T-helper 22 cell (primary cell): ENCODE data around the gene GGT6.
A peak's percentile ranks its signal among the peaks of the same experiment; 100 is the strongest.

Source experiments
- DNase-seq: peaks from one replicate; pipeline ENCODE4 v3.0.0-alpha.2; 2020; ENCODE audit warnings: low read depth

The GGT6 gene

GRCh38 chr17:4576161-4576558, 15.8 kb upstream of the GGT6 start:
- no peak for DNase-seq

DNA sequence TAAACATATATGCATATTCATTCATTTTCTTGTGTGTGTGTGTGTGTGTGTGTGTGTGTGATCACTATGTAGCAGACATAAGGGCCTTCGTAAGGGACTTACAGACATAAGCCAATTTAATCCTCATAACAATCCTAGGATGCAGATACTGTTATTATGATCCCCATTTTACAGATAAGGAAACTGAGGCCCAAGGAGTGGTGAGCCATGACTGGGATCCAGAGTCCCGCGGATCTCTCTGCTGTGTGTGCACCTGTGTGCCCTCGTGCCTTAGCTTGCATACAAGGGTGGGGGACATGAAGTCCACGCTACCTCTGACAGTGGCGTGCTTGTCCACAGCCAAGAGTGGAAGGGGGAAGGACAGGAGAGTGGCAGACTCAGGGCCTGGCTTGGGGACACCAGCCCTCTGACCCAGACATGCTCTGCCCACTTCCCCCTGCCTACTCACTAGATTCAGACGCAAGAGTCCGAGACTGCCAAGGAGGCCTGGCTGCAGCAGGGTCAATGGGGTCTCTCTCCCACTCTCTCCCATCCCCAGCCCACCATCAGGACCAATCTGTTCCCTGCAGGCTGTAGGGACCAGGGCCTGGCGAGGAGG, 14.2 kb upstream of the GGT6 start:
- no peak for DNase-seq

DNA sequence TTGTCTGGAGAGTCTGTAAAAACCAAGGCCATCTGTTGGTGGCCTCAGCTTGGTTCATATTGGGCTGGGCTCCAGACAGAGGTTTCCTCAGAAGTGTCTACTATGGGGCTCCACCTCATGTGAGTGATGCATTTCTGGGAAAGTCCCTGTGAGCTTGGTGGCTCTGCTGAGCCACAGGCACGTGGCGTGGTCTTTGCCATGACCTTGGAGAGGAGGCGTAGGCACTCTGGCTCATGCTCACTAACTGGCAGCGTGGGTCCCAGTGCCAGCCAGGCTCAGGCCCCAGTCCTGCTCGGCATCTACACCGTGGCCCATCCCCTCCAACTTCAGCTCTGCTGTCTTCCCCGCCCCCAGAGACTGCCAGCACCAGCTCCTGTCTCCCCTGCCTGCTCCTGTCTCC, 13.3 kb upstream of the GGT6 start:
- peak; percentile 18 for DNase-seq

GRCh38 chr17:4573115-4573514, 12.7 kb upstream of the GGT6 start:
- DNase-seq, result no peak

DNA sequence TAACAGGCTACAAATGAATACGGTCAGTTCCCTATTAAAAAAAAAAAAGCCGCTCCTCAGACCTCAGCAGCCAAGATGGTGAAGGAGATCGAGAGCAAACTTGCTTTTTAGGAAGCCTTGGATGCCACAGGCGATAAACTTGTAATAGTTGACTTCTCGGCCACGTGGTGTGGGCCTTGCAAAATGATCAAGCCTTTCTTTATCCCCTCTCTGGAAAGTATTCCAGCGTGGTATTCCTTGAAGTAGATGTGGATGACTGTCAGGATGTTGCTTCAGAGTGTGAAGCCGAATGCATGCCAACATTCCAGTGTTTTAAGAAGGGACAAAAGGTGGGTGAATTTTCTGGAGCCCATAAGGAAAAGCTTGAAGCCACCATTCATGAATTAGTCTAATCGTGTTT, 11.8 kb upstream of the GGT6 start:
- DNase-seq, result no peak

DNA sequence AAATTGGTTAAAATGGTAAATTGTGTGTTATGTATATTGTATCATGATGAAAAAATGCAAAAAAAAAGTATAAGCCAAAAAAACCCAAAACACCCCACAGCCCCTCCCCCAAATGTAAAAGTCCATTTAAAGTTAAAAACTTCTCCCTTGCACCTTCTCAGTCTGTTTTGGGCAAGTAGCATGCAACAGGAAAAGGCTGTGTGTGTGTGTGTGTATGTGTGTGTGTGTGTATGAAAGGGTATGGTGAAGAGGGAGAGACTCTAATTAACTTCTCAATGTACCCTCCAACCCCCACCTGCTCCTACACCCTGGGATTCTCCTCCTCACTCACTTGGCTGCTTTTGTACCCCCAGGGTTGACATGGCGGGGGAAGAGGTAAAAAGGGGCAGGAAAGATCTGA, 9.2 kb upstream of the GGT6 start:
- no peak for DNase-seq

GRCh38 chr17:4566785-4567184, 6.4 kb upstream of the GGT6 start:
- DNase-seq, result no peak

DNA sequence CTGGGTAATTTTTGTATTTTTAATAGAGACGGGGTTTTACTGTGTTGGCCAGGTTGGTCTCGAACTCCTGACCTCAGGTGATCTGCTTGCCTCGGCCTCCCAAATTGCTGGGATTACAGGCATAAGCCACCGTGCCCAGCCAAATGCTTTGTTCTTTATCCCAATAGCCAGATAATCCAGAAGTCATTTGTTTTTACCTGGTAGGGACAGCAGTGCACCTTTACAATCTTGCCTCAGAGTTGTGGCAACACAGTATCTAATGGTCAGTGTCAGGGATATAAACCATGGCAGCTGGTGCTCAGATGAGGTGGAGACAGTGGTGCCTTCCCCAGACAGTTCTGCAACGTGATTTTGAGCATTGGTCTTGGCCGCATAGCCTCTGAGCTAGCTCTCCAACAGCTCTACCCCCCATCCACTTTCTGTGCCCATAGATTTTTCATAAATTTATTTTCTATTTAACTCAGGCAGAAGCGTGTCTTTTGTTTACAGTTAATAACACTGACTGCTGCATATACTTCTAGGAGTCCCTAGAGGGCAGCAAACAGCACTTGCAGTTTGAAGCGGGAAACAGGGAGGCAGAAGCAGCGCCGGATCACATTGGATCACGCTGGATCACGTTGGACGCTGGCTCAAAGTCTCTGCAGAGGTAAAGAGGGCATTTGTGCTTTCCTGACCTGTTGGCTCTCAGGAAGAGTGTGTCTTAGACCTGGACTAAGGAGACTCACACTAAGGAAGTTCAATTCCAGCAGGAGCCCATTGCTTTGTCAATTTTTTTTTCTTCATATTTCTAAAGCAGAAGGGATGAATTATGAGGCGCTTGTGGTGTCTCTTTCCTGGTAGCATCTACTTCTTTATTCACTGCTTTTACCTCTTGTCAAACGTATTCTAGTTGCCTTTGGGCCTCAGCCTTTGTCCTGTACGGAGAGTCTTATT, 5.1 kb upstream of the GGT6 start:
- peak; percentile 21 for DNase-seq

GRCh38 chr17:4562015-4562969, 1.9 kb upstream of the GGT6 start:
- no peak for DNase-seq

DNA sequence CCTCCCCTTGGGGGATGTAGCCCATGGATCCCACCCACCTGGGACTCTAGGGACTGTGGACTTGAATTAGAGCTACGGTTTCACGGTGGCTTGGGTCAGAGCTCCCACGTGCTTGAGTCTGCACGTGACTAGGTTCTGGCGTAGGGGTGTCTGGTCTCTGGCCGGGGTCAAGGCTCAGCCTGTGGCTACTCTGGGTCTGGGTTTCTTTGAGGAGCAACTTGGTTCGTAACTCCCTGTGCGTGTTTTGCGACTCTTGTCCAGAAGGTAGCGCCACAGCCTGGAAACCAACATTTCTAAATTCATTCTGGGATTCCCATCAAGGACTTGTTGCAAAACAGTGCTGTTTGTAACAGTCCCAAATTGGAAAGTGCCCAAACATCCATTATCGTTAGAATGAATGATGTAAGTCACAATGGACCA, 470 bp upstream of the GGT6 start:
- DNase-seq, result no peak

- DNase-seq, result no peak
These were observed 411 bp downstream of the GGT6 start for GRCh38 chr17:4559966-4560365.

DNA sequence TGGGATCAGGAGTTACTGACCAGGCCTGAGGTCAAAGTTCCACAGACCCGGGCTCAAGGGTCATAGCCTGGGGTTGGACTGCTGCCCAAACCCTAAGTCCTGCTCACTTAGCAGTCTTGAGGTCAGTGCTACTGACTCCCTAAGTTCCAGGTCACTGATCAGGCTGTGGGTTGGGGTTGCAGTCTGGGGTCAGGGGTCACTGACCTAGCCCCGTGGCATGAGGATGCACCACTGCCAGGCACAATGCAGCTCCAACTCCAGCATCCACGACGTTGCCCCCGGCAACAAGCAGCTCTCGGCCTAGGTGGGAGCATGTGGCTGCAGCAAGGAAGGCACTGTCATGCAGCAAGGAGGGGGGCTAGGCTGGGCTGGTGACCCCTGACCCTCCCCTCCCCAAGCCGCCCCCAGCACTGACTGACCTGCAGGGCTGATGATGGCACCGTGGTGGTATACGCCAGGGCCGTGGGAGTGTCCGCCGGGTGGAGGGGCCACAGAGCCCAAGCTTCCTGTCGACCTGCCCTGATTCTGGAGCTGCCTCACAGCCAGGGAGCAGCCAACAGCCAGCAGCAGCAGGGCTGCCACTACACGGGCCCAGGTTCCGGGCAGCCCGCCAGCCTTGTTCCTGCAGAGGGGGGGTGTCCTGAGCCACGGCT, 1.1 kb downstream of the GGT6 start:
- no peak for DNase-seq

GRCh38 chr17:4558347-4558971, 1.9 kb downstream of the GGT6 start:
- DNase-seq, result no peak

DNA sequence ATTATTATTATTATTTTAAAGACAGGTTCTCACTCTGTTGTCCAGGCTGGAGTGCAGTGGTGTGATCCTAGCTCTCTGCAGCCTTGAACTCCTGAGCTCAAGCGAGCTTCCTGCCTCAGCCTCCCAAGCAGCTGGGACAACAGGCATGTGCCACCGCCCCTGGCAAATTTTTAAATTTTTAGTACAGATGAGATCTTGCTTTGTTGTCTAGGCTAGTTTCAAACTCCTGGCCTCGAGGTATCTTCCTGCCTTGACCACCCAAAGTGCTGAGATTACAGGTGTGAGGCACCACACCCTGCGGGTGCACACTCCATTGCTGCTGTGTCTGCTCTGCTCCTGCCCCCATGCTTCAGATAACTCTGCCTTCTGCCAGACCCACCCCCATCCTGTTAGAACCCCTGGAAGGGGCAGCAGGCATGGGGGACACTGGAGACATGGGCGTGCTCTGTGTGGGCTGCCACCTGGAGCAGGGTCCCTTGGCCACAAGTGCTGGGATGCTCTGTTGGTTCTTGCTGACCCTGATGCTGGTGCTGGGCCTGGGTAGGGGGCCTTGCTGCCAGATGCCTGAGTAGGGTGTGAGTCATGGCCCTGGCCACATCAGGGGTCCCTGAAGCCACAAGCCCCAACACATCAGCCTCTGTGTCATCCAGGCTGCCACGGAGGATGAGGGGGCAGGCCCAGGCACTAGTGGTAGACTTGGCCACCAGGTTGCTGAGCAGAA, 2.6 kb downstream of the GGT6 start:
- no peak for DNase-seq

DNA sequence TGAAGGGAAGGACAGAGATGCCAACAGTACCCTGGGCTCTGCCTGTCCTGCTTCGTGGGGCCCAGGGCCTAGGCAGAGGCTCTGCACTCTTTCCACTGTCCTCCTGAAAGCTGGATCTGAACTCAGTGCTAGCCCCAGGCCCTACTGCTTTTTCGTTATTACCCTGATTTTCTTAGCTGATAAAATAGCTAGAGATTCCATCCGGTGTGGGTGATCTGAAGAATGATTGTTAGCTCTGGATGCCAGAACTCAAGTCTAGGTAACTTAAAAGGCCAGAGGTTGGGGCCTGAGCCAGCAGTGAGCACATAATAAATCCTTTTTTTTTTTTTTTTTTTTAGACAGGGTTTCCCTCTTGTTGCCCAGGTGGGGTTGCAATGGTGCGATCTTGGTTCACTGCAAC, 3.4 kb downstream of the GGT6 start:
- no peak for DNase-seq

DNA sequence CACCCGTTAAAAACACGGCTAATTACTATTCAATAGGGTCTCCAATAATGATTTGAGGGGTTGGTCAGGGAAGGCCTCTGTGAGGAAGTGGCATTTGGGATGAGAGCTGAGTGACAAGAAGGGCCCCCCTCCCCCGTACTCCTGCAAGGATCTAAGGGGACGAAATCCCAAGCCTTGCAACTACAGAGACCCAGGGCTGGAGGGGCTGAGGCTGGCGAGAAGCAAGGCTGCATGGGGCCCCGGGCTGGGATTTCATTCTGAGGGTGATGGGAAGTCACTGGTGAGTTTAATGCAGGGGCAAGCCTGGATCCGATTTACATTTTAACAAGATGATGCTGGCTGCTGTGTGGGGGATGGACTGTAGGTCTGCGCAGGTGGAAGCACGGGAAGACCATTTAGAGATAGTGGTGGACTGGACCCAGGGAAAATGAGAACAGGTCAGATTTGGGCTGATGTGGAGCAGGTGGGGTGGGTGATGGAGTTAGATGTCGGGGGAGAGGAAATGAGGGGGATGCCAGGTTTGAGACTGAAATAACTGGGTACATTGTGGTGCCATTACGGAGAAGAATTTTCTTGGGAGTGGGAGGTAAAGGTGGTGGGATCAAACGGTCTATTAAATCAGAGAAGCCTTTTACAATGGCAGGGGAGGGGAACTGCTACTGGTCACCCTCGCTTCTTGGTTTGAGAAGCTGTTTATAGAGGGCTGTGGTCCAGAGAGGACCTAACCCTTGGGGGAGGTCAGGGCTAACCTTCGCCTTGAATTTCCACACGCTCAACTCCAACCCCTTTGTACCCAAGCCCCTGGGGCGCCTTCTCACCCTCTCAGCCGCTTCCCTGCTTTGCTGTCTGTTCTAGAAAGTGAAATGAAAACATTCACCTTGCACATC, 4.3 kb downstream of the GGT6 start:
- no peak for DNase-seq

GRCh38 chr17:4554997-4555799, 5.2 kb downstream of the GGT6 start, which contains the start of gene MYBBP1A:
Gene MYBBP1A (minus strand): TSS chr17:4555384. CDS start chr17:4555324, 60 bp downstream.
- peak; percentile 95 for DNase-seq

DNA sequence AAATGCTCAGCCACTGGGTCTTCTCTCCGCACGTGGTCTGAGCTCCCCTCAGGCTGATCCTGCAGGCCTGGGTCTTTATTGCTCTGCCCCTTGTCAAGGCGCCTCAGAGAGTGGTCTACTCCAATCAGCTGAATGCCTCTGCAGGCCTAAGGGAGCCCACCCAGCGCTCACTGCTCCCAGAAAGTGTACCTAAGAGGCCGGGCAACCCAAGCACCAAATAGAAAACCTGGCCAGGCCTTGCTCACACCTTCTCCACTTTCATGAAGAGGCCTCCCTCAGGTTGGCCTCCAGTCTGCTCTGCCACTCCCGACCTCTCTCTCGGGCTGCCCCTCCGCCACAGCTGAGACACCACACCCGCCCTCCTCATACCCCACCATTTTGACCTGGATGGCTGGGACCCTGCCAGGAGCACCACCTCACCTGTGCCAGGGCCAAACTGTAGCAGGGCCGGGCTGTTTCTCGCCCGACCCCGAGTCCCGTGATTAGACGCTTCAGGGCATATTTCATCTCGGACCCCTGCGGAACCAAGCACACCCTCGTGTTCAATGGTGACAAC, 5.9 kb downstream of the GGT6 start:
- no peak for DNase-seq
